CD14-positive monocyte (primary cell): Measurements from ENCODE around the gene IL1RAPL1. TPM values are rescaled to one million over a fixed set of nuclear protein-coding genes. Genes with fewer than 3 reads are reported as not detected.

Experiments used
- DNase-seq, 3 donors: peaks; one replicate each; pipeline ENCODE4 v3.0.0-alpha.2; 2011 to 2022
- H2AFZ ChIP-seq: 2 replicates; pipeline ENCODE4 v1.6.0; 2012; ENCODE audit warnings: mild to moderate bottlenecking, low read depth, low read length, inconsistent platforms; ENCODE audit not compliant: insufficient read depth, poor library complexity, severe bottlenecking
- H3K27ac ChIP-seq, 2 donors: 1 replicate in 1 of 2; 2 replicates in 1 of 2; pipeline ENCODE4 v1.5.1; 2012 to 2013; ENCODE audit warnings: low read length in 2 of 2, control low read depth in 1 of 2, inconsistent platforms in 1 of 2, low read depth in 1 of 2, mild to moderate bottlenecking in 1 of 2
- H3K27me3 ChIP-seq, 2 donors: one replicate each; pipeline versions ENCODE4 v1.6.0 to v1.6.1; 2011 to 2013; ENCODE audit warnings: low read length in 2 of 2; ENCODE audit not compliant: control insufficient read depth in 2 of 2, insufficient read depth in 2 of 2
- H3K36me3 ChIP-seq, 2 donors: replicated peaks in 1 of 2; 1 replicate in 1 of 2; 2 replicates in 1 of 2; pipeline versions ENCODE4 v1.5.1 to v1.6.1; 2012 to 2013; ENCODE audit warnings: low read length in 2 of 2, control low read depth in 1 of 2, inconsistent platforms in 1 of 2, mild to moderate bottlenecking in 1 of 2; ENCODE audit not compliant: insufficient read depth in 2 of 2, control insufficient read depth in 1 of 2
- H3K4me1 ChIP-seq, 2 donors: 1 replicate in 1 of 2; 2 replicates in 1 of 2; pipeline versions ENCODE4 v1.5.1 to v1.6.1; 2012 to 2013; ENCODE audit warnings: low read length in 2 of 2, control low read depth in 1 of 2, inconsistent platforms in 1 of 2, mild to moderate bottlenecking in 1 of 2, moderate library complexity in 1 of 2; ENCODE audit not compliant: insufficient read depth in 2 of 2, control insufficient read depth in 1 of 2
- H3K4me2 ChIP-seq: replicated peaks from 2 replicates; pipeline ENCODE3; 2012; ENCODE audit warnings: low read length, moderate library complexity, mild to moderate bottlenecking; ENCODE audit not compliant: poor library complexity, severe bottlenecking; ENCODE audit errors: extremely low read depth
- H3K4me3 ChIP-seq, 3 experiments: fragments of 200-600 bp in 1 of 3; sonication (generic) in 1 of 3; replicated peaks in 1 of 3; 1 replicate in 2 of 3; 2 replicates in 1 of 3; pipeline ENCODE4 v1.5.1; 2011 to 2013; ENCODE audit warnings: low read length in 3 of 3, mild to moderate bottlenecking in 3 of 3, control low read depth in 2 of 3, low read depth in 2 of 3, inconsistent platforms in 1 of 3, moderate library complexity in 1 of 3
- H3K79me2 ChIP-seq: 2 replicates; pipeline ENCODE4 v1.6.0; 2012; ENCODE audit warnings: mild to moderate bottlenecking, control low read depth, inconsistent platforms, low read length, moderate library complexity; ENCODE audit not compliant: insufficient read depth
- H3K9ac ChIP-seq: 2 replicates; pipeline ENCODE4 v1.6.0; 2017; ENCODE audit warnings: low read length, mild to moderate bottlenecking; ENCODE audit not compliant: insufficient read depth, poor library complexity, severe bottlenecking
- H3K9me3 ChIP-seq, 2 donors: replicated peaks in 1 of 2; 1 replicate in 1 of 2; 2 replicates in 1 of 2; pipeline versions ENCODE4 v1.5.1 to v1.6.1; 2012 to 2013; ENCODE audit warnings: low read length in 2 of 2, control low read depth in 1 of 2; ENCODE audit not compliant: control insufficient read depth in 1 of 2, insufficient read depth in 1 of 2
- H4K20me1 ChIP-seq: 2 replicates; pipeline ENCODE4 v1.6.0; 2012; ENCODE audit warnings: mild to moderate bottlenecking, low read length, control low read depth, moderate library complexity; ENCODE audit not compliant: insufficient read depth
- H3K27ac Mint-ChIP-seq, 7 donors: one replicate each; pipeline ENCODE4 v1.8.0; 2020; ENCODE audit warnings: mild to moderate bottlenecking in 7 of 7, mixed read lengths in 7 of 7, moderate library complexity in 6 of 7, inconsistent platforms in 2 of 7
- H3K27me3 Mint-ChIP-seq, 3 donors: one replicate each; pipeline ENCODE4 v1.8.0; 2021 to 2022; ENCODE audit warnings: low read depth in 3 of 3, mild to moderate bottlenecking in 3 of 3, mixed read lengths in 3 of 3, moderate library complexity in 3 of 3, inconsistent platforms in 1 of 3
- H3K36me3 Mint-ChIP-seq, 2 donors: one replicate each; pipeline ENCODE4 v1.8.0; 2020; ENCODE audit warnings: mixed read lengths in 2 of 2, inconsistent platforms in 1 of 2, mild to moderate bottlenecking in 1 of 2
- H3K4me1 Mint-ChIP-seq: one replicate; pipeline ENCODE4 v1.8.0; 2020; ENCODE audit warnings: mild to moderate bottlenecking, mixed read lengths
- H3K4me3 Mint-ChIP-seq, 2 donors: one replicate each; pipeline ENCODE4 v1.8.0; 2020; ENCODE audit warnings: mild to moderate bottlenecking in 2 of 2, mixed read lengths in 2 of 2, moderate library complexity in 1 of 2
- H3K9me3 Mint-ChIP-seq, 7 donors: one replicate each; pipeline ENCODE4 v1.8.0; 2020 to 2022; ENCODE audit warnings: mixed read lengths in 7 of 7, mild to moderate bottlenecking in 6 of 7, moderate library complexity in 6 of 7, inconsistent platforms in 2 of 7
- WGBS: methylation state at CpG from one replicate; pipeline ENCODE4 v1.1.5; 2013; ENCODE audit warnings: missing lambda C conversion rate; ENCODE audit not compliant: insufficient coverage; 5-methylcytosine and 5-hydroxymethylcytosine counted together
- intact Hi-C, 2 donors: fragments of 100-400 bp; cut with micrococcal nuclease; formaldehyde crosslinking; loops; one replicate each; pipeline versions ENCODE4 v1.15.0 to v1.15.1; 2023
- polyA plus RNA-seq, 3 donors: library from polyadenylated mRNA; depleted of rRNA in 1 of 3; unstranded in 2 of 3; stranded (reverse) in 1 of 3; fragments of 300-500 nt in 2 of 3; fragments of >200 nt in 1 of 3; fragmentation: Illumina TruSeq in 2 of 3; gene quantifications; 1 replicate in 2 of 3; 2 replicates in 1 of 3; pipeline ENCODE4 v1.2.3, GENCODE V29; 2012 to 2021
- TF ChIP-seq, protein P1 (sequence below): fragments of 200-600 bp; IDR thresholded peaks from one replicate; pipeline ENCODE4 v1.8.0; 2022; ENCODE audit warnings: antibody characterized with exemption, mild to moderate bottlenecking

The IL1RAPL1 gene
- polyA plus RNA-seq, 3 donors, result not detected

DNA sequence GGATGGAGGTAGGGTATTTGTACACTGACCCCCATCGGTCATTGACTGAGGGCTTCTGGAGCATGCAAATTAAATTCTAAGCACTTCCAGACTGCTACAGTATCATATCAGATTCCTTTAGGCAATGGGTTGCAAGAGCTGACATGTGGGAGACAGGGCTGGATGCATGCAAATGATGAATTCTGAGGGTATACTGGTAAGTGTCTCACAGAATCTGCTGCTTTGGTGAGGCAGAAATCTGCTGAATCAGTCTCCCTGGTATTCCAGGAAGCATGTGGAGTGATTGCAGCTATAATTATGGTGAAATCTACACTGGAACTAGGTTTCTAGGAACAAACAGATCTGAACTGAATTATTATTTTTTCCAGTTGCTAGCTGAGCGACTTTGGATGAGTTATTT, 943.3 kb downstream of the IL1RAPL1 start:
- TF ChIP-seq, protein P1, sequence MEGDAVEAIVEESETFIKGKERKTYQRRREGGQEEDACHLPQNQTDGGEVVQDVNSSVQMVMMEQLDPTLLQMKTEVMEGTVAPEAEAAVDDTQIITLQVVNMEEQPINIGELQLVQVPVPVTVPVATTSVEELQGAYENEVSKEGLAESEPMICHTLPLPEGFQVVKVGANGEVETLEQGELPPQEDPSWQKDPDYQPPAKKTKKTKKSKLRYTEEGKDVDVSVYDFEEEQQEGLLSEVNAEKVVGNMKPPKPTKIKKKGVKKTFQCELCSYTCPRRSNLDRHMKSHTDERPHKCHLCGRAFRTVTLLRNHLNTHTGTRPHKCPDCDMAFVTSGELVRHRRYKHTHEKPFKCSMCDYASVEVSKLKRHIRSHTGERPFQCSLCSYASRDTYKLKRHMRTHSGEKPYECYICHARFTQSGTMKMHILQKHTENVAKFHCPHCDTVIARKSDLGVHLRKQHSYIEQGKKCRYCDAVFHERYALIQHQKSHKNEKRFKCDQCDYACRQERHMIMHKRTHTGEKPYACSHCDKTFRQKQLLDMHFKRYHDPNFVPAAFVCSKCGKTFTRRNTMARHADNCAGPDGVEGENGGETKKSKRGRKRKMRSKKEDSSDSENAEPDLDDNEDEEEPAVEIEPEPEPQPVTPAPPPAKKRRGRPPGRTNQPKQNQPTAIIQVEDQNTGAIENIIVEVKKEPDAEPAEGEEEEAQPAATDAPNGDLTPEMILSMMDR, result no peak
- WGBS, result no CpG with 5 or more reads among the region's 2 CpGs
- intact Hi-C loops, result no loop called here
- H3K79me2 ChIP-seq, result no peaks in the 10 kb centered on the region
- Mint-ChIP-seq H3K4me3 (no peak overlapping the region), H3K4me1 (peaks cover 12% of the 10 kb centered on the region), H3K27ac (no peak overlapping the region), H3K9me3 (peaks cover 0 to 5% (median 0%) of the 10 kb centered on the region in 7 donors), H3K36me3 (no peaks in the 10 kb centered on the region), H3K27me3 (peaks cover 0 to 2% (median 1%) of the 10 kb centered on the region in 3 donors)
- H3K36me3 ChIP-seq, result no peaks in the 10 kb centered on the region
- DNase-seq, result no peak
- no peaks in the 10 kb centered on the region for H3K9me3 ChIP-seq
- H3K9ac ChIP-seq, result no peak overlapping the region
- no peaks in the 10 kb centered on the region for H3K4me1 ChIP-seq
- H3K4me3 ChIP-seq, result no peak overlapping the region
- no peak overlapping the region for H3K27ac ChIP-seq
- no peak overlapping the region for H3K4me2 ChIP-seq
- H4K20me1 ChIP-seq, result no peaks in the 10 kb centered on the region
- no peak overlapping the region for H2AFZ ChIP-seq
- no peaks in the 10 kb centered on the region for H3K27me3 ChIP-seq

- H3K4me2 ChIP-seq, result no peak overlapping the region
- Mint-ChIP-seq H3K4me1 (peaks cover 12% of the 10 kb centered on the region), H3K9me3 (peaks cover 0 to 5% (median 0%) of the 10 kb centered on the region in 7 donors), H3K27me3 (peaks cover 0 to 2% (median 2%) of the 10 kb centered on the region in 3 donors), H3K36me3 (no peaks in the 10 kb centered on the region), H3K4me3 (no peak overlapping the region), H3K27ac (no peak overlapping the region)
- H3K4me1 ChIP-seq, result no peaks in the 10 kb centered on the region
- H3K9me3 ChIP-seq, result no peaks in the 10 kb centered on the region
- intact Hi-C loops, result no loop called here
- no peak overlapping the region for H2AFZ ChIP-seq
- no peaks in the 10 kb centered on the region for H3K27me3 ChIP-seq
- H3K79me2 ChIP-seq, result no peaks in the 10 kb centered on the region
- no peaks in the 10 kb centered on the region for H3K36me3 ChIP-seq
- no peak overlapping the region for H3K9ac ChIP-seq
- H4K20me1 ChIP-seq, result no peaks in the 10 kb centered on the region
- TF ChIP-seq, protein P1, result no peak
- WGBS, result no CpG with 5 or more reads among the region's 4 CpGs
- no peak for DNase-seq
- H3K4me3 ChIP-seq, result no peak overlapping the region
- H3K27ac ChIP-seq, result no peak overlapping the region
Observed at GRCh38 chrX:29531336-29531735, 944.1 kb downstream of the IL1RAPL1 start.
